Smooth muscle cell (in vitro differentiated cells): ENCODE measurements around the gene DCST1. TPM values are rescaled to one million over a fixed set of nuclear protein-coding genes. Genes with fewer than 3 reads are reported as not detected.

ENCODE experiments used
- DNase-seq: peaks from one replicate; lab custom pipeline; 2025; ENCODE audit not compliant: unreplicated experiment; lab: John Stamatoyannopoulos, UW
- H2AFZ ChIP-seq: fragments of 200-600 bp; sonication (generic); 2 replicates; pipeline ENCODE4 v1.6.0; 2016; ENCODE audit warnings: antibody characterized with exemption, low read depth, mild to moderate bottlenecking
- H3F3A ChIP-seq: fragments of 200-600 bp; sonication (generic); 2 replicates; pipeline ENCODE4 v1.6.0; 2017; ENCODE audit warnings: antibody characterized with exemption, low read depth
- H3K27ac ChIP-seq: fragments of 200-600 bp; sonication (generic); 2 replicates; pipeline ENCODE4 v1.5.1; 2016; ENCODE audit warnings: low read depth, mild to moderate bottlenecking
- H3K27me3 ChIP-seq: fragments of 200-600 bp; sonication (generic); 2 replicates; pipeline ENCODE4 v1.6.1; 2016; ENCODE audit warnings: low read depth, mild to moderate bottlenecking
- H3K36me3 ChIP-seq: fragments of 200-600 bp; sonication (generic); 2 replicates; pipeline ENCODE4 v1.5.1; 2016; ENCODE audit warnings: low read depth
- H3K4me1 ChIP-seq: fragments of 200-600 bp; sonication (generic); 2 replicates; pipeline ENCODE4 v1.5.1; 2016; ENCODE audit warnings: low read depth
- H3K4me2 ChIP-seq: fragments of 200-600 bp; sonication (generic); 2 replicates; pipeline ENCODE4 v1.6.0; 2016; ENCODE audit warnings: mild to moderate bottlenecking
- H3K4me3 ChIP-seq: fragments of 200-600 bp; sonication (generic); 2 replicates; pipeline ENCODE4 v1.5.1; 2016; ENCODE audit warnings: mild to moderate bottlenecking
- H3K79me2 ChIP-seq: fragments of 200-600 bp; sonication (generic); 2 replicates; pipeline ENCODE4 v1.6.0; 2016; ENCODE audit warnings: low read depth, mild to moderate bottlenecking
- H3K9ac ChIP-seq: fragments of 200-600 bp; sonication (generic); 2 replicates; pipeline ENCODE4 v1.6.0; 2016; ENCODE audit warnings: low read depth
- H3K9me3 ChIP-seq: fragments of 200-600 bp; sonication (generic); replicated peaks from 2 replicates; pipeline ENCODE4 v1.5.1; 2016; ENCODE audit warnings: low read depth
- H4K20me1 ChIP-seq: fragments of 200-600 bp; sonication (generic); 2 replicates; pipeline ENCODE4 v1.6.0; 2016; ENCODE audit warnings: low read depth
- CTCF ChIP-seq: fragments of 200-600 bp; sonication (generic); IDR thresholded peaks from 2 replicates; pipeline ENCODE4 v1.5.1; 2017; ENCODE audit warnings: borderline replicate concordance, mild to moderate bottlenecking, antibody characterized with exemption; ENCODE audit not compliant: insufficient read depth, poor library complexity, severe bottlenecking
- WGBS: methylation state at CpG from one replicate; pipeline ENCODE4 v1.1.7; 2016; ENCODE audit warnings: low lambda C conversion rate; 5-methylcytosine and 5-hydroxymethylcytosine counted together
- polyA plus RNA-seq: library from polyadenylated mRNA; unstranded; fragments of >200 nt; fragmentation: Nextera tagmentation; extraction: Ambion mirVana; gene quantifications from 2 replicates; pipeline ENCODE4 v1.2.1, GENCODE V29; 2016
- total RNA-seq: library from RNA; depleted of rRNA; stranded (reverse); fragments of >200 nt; gene quantifications from 2 replicates; pipeline ENCODE4 v1.2.3, GENCODE V29; 2014

Gene DCST1
- total and polyA plus RNA-seq, 2 experiments from 2014 or later: not detected

DNA sequence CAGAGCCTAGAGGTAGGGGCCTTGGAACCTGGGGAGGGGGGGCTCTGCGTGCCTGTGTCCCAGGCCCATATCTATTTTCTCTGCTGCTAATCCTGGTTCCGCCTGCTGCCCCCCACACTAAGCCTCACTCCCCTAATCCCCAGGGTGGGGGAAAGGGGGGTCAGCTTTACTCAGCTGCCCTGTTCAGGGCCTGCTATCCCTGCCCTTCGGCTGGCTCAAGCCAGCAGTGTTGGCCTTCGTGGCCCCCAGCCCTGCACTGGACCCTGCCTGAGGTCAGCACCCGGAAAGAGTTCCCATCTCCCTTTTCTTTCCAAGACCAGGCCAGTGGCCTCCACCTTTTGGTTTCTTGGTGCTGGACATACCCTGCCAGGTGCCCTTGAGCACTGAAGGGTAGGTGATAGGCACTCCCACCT is 22.6 kb upstream of the DCST1 start:
- no peak overlapping the region for H3K4me3 ChIP-seq
- no peak overlapping the region for H3K4me2 ChIP-seq
- no peak overlapping the region for H3K9ac ChIP-seq
- H3F3A ChIP-seq: no peaks in the 10 kb centered on the region
- H3K4me1 ChIP-seq: peaks cover 32% of the 10 kb centered on the region
- H2AFZ ChIP-seq: no peak overlapping the region
- no peaks in the 10 kb centered on the region for H3K9me3 ChIP-seq
- TF ChIP-seq CTCF: no peak
- H3K36me3 ChIP-seq: no peaks in the 10 kb centered on the region
- H3K27ac ChIP-seq: no peak overlapping the region
- H3K79me2 ChIP-seq: peaks cover 21% of the 10 kb centered on the region
- DNase-seq: no peak
- WGBS: 80% methylated on average over 5 of the region's 5 CpGs
- no peaks in the 10 kb centered on the region for H3K27me3 ChIP-seq
- peaks cover 71% of the 10 kb centered on the region for H4K20me1 ChIP-seq

DNA sequence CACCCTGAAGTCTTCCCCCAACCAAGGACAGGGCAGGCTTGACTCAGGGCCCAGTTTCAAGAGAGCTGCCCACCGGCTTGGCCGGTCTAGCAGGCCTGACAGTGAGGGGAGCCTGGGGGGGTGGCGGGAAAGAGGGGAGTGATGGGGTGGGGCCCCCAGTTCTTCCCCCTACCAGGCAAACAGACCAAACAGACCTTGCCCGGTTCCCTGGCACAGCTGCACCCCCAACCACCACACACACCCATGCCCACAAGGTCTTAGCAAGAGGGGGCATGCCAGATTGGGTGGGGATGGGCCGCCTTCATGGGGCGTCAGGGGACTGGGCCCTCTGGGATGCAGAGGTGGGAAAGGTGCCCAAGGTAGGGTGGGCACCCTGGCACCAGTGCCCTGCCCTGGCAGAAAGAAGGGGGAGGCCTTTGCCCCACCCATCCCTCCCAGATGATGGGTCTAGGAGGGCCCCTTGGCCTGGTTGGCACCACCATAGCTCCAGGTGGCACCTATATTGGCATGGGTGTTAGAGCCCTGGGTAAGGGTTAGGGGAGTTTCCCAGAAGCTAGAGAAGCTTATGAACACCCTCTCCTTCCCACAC is 22.1 kb upstream of the DCST1 start:
- peaks cover 2% of the 10 kb centered on the region for H3F3A ChIP-seq
- H3K36me3 ChIP-seq: no peaks in the 10 kb centered on the region
- H3K27me3 ChIP-seq: no peaks in the 10 kb centered on the region
- no peak overlapping the region for H2AFZ ChIP-seq
- H4K20me1 ChIP-seq: peaks cover 66% of the 10 kb centered on the region
- no peak for TF ChIP-seq CTCF
- no peak overlapping the region for H3K27ac ChIP-seq
- H3K4me2 ChIP-seq: no peak overlapping the region
- no peak overlapping the region for H3K9ac ChIP-seq
- DNase-seq: no peak
- peaks cover 21% of the 10 kb centered on the region for H3K79me2 ChIP-seq
- WGBS: 90% methylated on average over 5 of the region's 6 CpGs
- H3K9me3 ChIP-seq: no peaks in the 10 kb centered on the region
- no peak overlapping the region for H3K4me3 ChIP-seq
- peaks cover 32% of the 10 kb centered on the region for H3K4me1 ChIP-seq

- H3K4me1 ChIP-seq: peaks cover 36% of the 10 kb centered on the region
- H2AFZ ChIP-seq: no peak overlapping the region
- H4K20me1 ChIP-seq: peaks cover 60% of the 10 kb centered on the region
- H3K27ac ChIP-seq: no peak overlapping the region
- no peaks in the 10 kb centered on the region for H3K36me3 ChIP-seq
- DNase-seq: no peak
- peaks cover 19% of the 10 kb centered on the region for H3K79me2 ChIP-seq
- no peak overlapping the region for H3K9ac ChIP-seq
- no peak for TF ChIP-seq CTCF
- H3K4me3 ChIP-seq: no peak overlapping the region
- peaks cover 3% of the 10 kb centered on the region for H3F3A ChIP-seq
- H3K27me3 ChIP-seq: no peaks in the 10 kb centered on the region
- H3K9me3 ChIP-seq: no peaks in the 10 kb centered on the region
- 37% methylated on average over 7 of the region's 9 CpGs for WGBS
- H3K4me2 ChIP-seq: no peak overlapping the region
Observed at GRCh38 chr1:155012026-155012546, 21.5 kb upstream of the DCST1 start.
